ENCODE measurements around the gene NHSL2.

DNA sequence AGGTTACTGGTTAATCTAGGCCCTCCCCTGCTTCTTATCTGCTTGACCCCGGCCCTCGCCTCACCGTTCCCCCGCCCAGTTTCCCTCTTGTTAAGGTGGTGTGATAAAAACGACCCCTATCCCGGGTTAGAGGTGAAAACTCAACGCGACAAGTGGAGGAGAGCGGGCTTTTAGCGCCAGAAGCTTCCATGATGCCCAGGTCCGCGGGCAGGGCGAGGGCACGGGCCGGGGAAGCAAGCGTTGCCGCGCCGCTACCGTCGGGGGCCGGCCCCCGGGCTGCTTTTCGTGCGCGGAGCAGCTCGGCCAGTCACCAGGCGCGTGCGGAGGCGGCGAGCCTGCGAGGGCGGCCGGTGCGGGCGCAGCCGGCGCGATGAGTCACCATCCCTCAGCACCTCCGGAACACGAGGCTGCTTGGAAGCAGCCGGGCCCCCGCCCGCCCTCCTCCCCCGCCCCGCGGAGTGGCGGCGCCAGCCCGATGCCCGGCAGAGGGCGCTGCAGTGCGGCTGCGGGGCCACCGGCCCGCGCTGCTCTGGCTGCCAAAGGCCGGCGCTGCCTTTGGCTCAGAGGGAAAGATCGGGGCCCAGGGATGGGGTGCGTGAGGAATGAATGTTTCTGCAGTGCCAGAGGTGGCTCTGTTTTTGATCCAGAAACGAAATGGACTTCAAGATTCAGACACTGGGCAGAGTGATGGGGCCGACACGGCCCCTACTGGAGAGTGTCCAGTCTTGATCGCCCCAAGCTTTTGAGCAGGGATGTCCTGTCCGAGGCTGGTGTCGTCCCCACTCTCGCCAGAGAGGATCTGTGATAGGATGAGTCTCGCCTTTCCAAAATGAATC is 107.8 kb downstream of the NHSL2 start:
- TF ChIP-seq, protein P1, sequence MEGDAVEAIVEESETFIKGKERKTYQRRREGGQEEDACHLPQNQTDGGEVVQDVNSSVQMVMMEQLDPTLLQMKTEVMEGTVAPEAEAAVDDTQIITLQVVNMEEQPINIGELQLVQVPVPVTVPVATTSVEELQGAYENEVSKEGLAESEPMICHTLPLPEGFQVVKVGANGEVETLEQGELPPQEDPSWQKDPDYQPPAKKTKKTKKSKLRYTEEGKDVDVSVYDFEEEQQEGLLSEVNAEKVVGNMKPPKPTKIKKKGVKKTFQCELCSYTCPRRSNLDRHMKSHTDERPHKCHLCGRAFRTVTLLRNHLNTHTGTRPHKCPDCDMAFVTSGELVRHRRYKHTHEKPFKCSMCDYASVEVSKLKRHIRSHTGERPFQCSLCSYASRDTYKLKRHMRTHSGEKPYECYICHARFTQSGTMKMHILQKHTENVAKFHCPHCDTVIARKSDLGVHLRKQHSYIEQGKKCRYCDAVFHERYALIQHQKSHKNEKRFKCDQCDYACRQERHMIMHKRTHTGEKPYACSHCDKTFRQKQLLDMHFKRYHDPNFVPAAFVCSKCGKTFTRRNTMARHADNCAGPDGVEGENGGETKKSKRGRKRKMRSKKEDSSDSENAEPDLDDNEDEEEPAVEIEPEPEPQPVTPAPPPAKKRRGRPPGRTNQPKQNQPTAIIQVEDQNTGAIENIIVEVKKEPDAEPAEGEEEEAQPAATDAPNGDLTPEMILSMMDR (IDR thresholded peaks at IDR 0.05) = peak; percentile 68 to 86 (median 84)
- TF ChIP-seq EP300 (IDR thresholded peaks at IDR 0.05) (no peak), POLR2AphosphoS5 (IDR thresholded peaks at IDR 0.05) (peak; percentile 53 to 54)

Measured in esophagus muscularis mucosa (tissue), 4 donors.